ENCODE measurements around the gene SCN11A. TPM values are rescaled to one million over a fixed set of nuclear protein-coding genes. Genes with fewer than 3 reads are reported as not detected.

The SCN11A gene
- under 1 TPM; 0.12 to 0.61 TPM for total RNA-seq
- long read RNA-seq = 0 reads

- peak; percentile 96 to 97 for DNase-seq
- intact Hi-C loops (cut with DNase I, micrococcal nuclease) = no loop called here
- ATAC-seq = peak; percentile 97
Measured at GRCh38 chr3:39051649-39052561, at the start of gene SCN11A, which contains the start of gene WDR48. TSS of gene SCN11A (minus strand) at chr3:39051944. CDS start at chr3:38950362, 101,582 bp downstream. TSS of gene WDR48 (plus strand) at chr3:39052016. CDS start at chr3:39052026, 10 bp downstream.

GRCh38 chr3:39101022-39101689 lies 49.4 kb upstream of the SCN11A start:
- peak; percentile 69 for ATAC-seq
- peak in 1 of 2 donors; percentile 48 for DNase-seq
- intact Hi-C loops (cut with DNase I, micrococcal nuclease) = loop anchor here in 1 of 2 donors (5.0 kb wide), 1 partner anchor 39 kb away; no protein-coding TSS in a partner anchor

- DNase-seq = no peak
- no peak for ATAC-seq
- intact Hi-C loops (cut with DNase I, micrococcal nuclease) = loop anchor here in 1 of 2 donors (5.0 kb wide), 1 partner anchor 38 kb away; no protein-coding TSS in a partner anchor
Measured at GRCh38 chr3:39100500-39100886, 48.7 kb upstream of the SCN11A start.

- ATAC-seq = no peak
- intact Hi-C loops (cut with DNase I, micrococcal nuclease) = loop anchor here in 1 of 2 donors (5.0 kb wide), 1 partner anchor 38 kb away; no protein-coding TSS in a partner anchor
- DNase-seq = no peak
Measured at GRCh38 chr3:39099738-39100499, 48.2 kb upstream of the SCN11A start.

GRCh38 chr3:39099242-39099641 lies 47.5 kb upstream of the SCN11A start:
- intact Hi-C loops (cut with DNase I, micrococcal nuclease) = no loop called here
- ATAC-seq (no peak), DNase-seq (no peak)

- intact Hi-C loops (cut with DNase I, micrococcal nuclease) = no loop called here
- no peak for DNase-seq
- ATAC-seq = no peak
Measured at GRCh38 chr3:39098473-39099000, 46.8 kb upstream of the SCN11A start.

- ATAC-seq = no peak
- intact Hi-C loops (cut with DNase I, micrococcal nuclease) = no loop called here
- DNase-seq = no peak
Measured at GRCh38 chr3:39097716-39098472, 46.1 kb upstream of the SCN11A start.

GRCh38 chr3:39096775-39097174 lies 45.0 kb upstream of the SCN11A start:
- DNase-seq (no peak), ATAC-seq (peak; percentile 19)

GRCh38 chr3:39095778-39096177 lies 44.0 kb upstream of the SCN11A start:
- intact Hi-C loops (cut with DNase I, micrococcal nuclease) = no loop called here
- ATAC-seq = no peak
- no peak for DNase-seq

More at GRCh38 chr3:39096775-39097174, 45.0 kb upstream of the SCN11A start:
- intact Hi-C loops (cut with DNase I, micrococcal nuclease) = no loop called here

GRCh38 chr3:39094851-39095677 lies 43.3 kb upstream of the SCN11A start:
- intact Hi-C loops (cut with DNase I, micrococcal nuclease) = no loop called here
- no peak for DNase-seq
- no peak for ATAC-seq

GRCh38 chr3:39090922-39091321 lies 39.2 kb upstream of the SCN11A start:
- DNase-seq (no peak), ATAC-seq (no peak)
- intact Hi-C loops (cut with DNase I, micrococcal nuclease) = no loop called here

GRCh38 chr3:39088889-39089288 lies 37.1 kb upstream of the SCN11A start:
- ATAC-seq = no peak
- intact Hi-C loops (cut with DNase I, micrococcal nuclease) = no loop called here

GRCh38 chr3:39088456-39088855 lies 36.7 kb upstream of the SCN11A start:
- DNase-seq = no peak
- no peak for ATAC-seq
- intact Hi-C loops (cut with DNase I, micrococcal nuclease) = no loop called here

More at GRCh38 chr3:39088889-39089288, 37.1 kb upstream of the SCN11A start:
- no peak for DNase-seq

- no peak for DNase-seq
- peak; percentile 25 for ATAC-seq
- intact Hi-C loops (cut with DNase I, micrococcal nuclease) = no loop called here
Measured at GRCh38 chr3:39086144-39086543, 34.4 kb upstream of the SCN11A start.

GRCh38 chr3:39082666-39083313 lies 31.0 kb upstream of the SCN11A start:
- ATAC-seq = no peak
- no peak for DNase-seq
- intact Hi-C loops (cut with DNase I, micrococcal nuclease) = no loop called here

GRCh38 chr3:39080026-39080425 lies 28.3 kb upstream of the SCN11A start:
- intact Hi-C loops (cut with DNase I, micrococcal nuclease) = no loop called here
- ATAC-seq (no peak), DNase-seq (no peak)

- intact Hi-C loops (cut with DNase I, micrococcal nuclease) = no loop called here
- DNase-seq (no peak), ATAC-seq (no peak)
Measured at GRCh38 chr3:39079530-39079929, 27.8 kb upstream of the SCN11A start.
